PC-3 (cell line): Measurements from ENCODE around the gene HDHD3. TPM values are rescaled to one million over a fixed set of nuclear protein-coding genes. Genes with fewer than 3 reads are reported as not detected.

ENCODE experiments used
- ATAC-seq: fragments of 200-7000 bp; cut with Tn5 transposase; 2 replicates; pipeline ENCODE4 v1.9.1; 2020; ENCODE audit warnings: mild to moderate bottlenecking, moderate library complexity
- BruUV-seq: library from RNA; stranded (reverse); fragments of 400-500 nt; replicated peaks from 2 replicates; lab custom pipeline; 2021; lab: Mats Ljungman, UMichigan
- CTCF ChIA-PET: fragments of 300-600 bp; sonication (Branson Sonifier 250); formaldehyde crosslinking; loops from one replicate; lab custom pipeline; 2022; ENCODE audit warnings: antibody characterized with exemption; lab: Charles Lee
- POLR2A ChIA-PET: fragments of 300-600 bp; sonication (Branson Sonifier 250); formaldehyde crosslinking; loops from one replicate; lab custom pipeline; 2022; ENCODE audit warnings: antibody characterized with exemption; ENCODE audit not compliant: unreplicated experiment; lab: Charles Lee
- DNase-seq: peaks from one replicate; pipeline ENCODE4 v3.0.0-alpha.2; 2015
- H2AFZ ChIP-seq: fragments of 300-600 bp; sonication (generic); 2 replicates; pipeline ENCODE4 v1.6.0; 2016; ENCODE audit warnings: antibody characterized with exemption, low read length
- H3F3A ChIP-seq: fragments of 300-600 bp; sonication (generic); one replicate; pipeline ENCODE4 v1.6.0; 2017; ENCODE audit warnings: antibody characterized with exemption, low read length, control low read depth, mild to moderate bottlenecking; ENCODE audit not compliant: unreplicated experiment
- H3K27ac ChIP-seq: fragments of 300-600 bp; sonication (generic); 2 replicates; pipeline ENCODE4 v1.5.1; 2016; ENCODE audit warnings: mild to moderate bottlenecking, low read length
- H3K27me3 ChIP-seq: fragments of 300-600 bp; sonication (generic); 2 replicates; pipeline ENCODE4 v1.6.1; 2016; ENCODE audit warnings: low read length, mixed read lengths
- H3K36me3 ChIP-seq: fragments of 300-600 bp; sonication (generic); 2 replicates; pipeline ENCODE4 v1.6.1; 2016; ENCODE audit warnings: low read depth, mixed run types, low read length, mixed read lengths
- H3K4me1 ChIP-seq: fragments of 300-600 bp; sonication (generic); 2 replicates; pipeline ENCODE4 v1.5.1; 2016; ENCODE audit warnings: low read length; ENCODE audit not compliant: insufficient read depth
- H3K4me2 ChIP-seq: fragments of 300-600 bp; sonication (generic); 2 replicates; pipeline ENCODE4 v1.6.0; 2016; ENCODE audit warnings: low read length
- H3K4me3 ChIP-seq: fragments of 300-600 bp; sonication (generic); 2 replicates; pipeline ENCODE4 v1.5.1; 2016; ENCODE audit warnings: mild to moderate bottlenecking, low read length, mixed read lengths
- H3K79me2 ChIP-seq: fragments of 300-600 bp; sonication (generic); 2 replicates; pipeline ENCODE4 v1.6.1; 2017; ENCODE audit warnings: low read length, mixed read lengths
- H3K9ac ChIP-seq: fragments of 300-600 bp; sonication (generic); 2 replicates; pipeline ENCODE4 v1.6.0; 2016; ENCODE audit warnings: mild to moderate bottlenecking, low read length
- H3K9me2 ChIP-seq: fragments of 300-600 bp; sonication (generic); replicated peaks from 2 replicates; pipeline ENCODE4 v1.6.1; 2016; ENCODE audit warnings: mixed run types, low read length, mixed read lengths
- H3K9me3 ChIP-seq: fragments of 300-600 bp; sonication (generic); 2 replicates; pipeline ENCODE4 v1.6.1; 2016; ENCODE audit warnings: low read length, mixed read lengths
- H4K20me1 ChIP-seq: fragments of 300-600 bp; sonication (generic); 2 replicates; pipeline ENCODE4 v1.6.1; 2016; ENCODE audit warnings: low read length, mixed read lengths
- EZH2 ChIP-seq: fragments of 300-600 bp; sonication (generic); IDR thresholded peaks from one replicate; pipeline ENCODE4 v1.6.1; 2017; ENCODE audit warnings: antibody characterized with exemption, mild to moderate bottlenecking, low read length; ENCODE audit not compliant: unreplicated experiment
- EZH2phosphoT487 ChIP-seq: fragments of 300-600 bp; sonication (generic); IDR thresholded peaks from 2 replicates; pipeline ENCODE4 v1.6.1; 2018; ENCODE audit warnings: mild to moderate bottlenecking, antibody characterized with exemption, low read length, borderline replicate concordance
- intact Hi-C: fragments of 100-400 bp; cut with micrococcal nuclease; formaldehyde crosslinking; loops from 2 replicates; pipeline ENCODE4 v1.9.0; 2023
- total RNA-seq: library from RNA; depleted of rRNA; stranded (reverse); fragments of >200 nt; gene quantifications from 2 replicates; pipeline ENCODE4 v1.2.3, GENCODE V29; 2014; rRNA removed
- TF ChIP-seq, protein P1 (sequence below): fragments of 300-600 bp; sonication (generic); conservative IDR thresholded peaks from 2 replicates; pipeline ENCODE4 v1.5.1; 2017; ENCODE audit warnings: antibody characterized with exemption, low read depth, mild to moderate bottlenecking, low read length

Gene HDHD3
- total RNA-seq, 1 experiment from 2014 or later: 17.8 TPM

DNA sequence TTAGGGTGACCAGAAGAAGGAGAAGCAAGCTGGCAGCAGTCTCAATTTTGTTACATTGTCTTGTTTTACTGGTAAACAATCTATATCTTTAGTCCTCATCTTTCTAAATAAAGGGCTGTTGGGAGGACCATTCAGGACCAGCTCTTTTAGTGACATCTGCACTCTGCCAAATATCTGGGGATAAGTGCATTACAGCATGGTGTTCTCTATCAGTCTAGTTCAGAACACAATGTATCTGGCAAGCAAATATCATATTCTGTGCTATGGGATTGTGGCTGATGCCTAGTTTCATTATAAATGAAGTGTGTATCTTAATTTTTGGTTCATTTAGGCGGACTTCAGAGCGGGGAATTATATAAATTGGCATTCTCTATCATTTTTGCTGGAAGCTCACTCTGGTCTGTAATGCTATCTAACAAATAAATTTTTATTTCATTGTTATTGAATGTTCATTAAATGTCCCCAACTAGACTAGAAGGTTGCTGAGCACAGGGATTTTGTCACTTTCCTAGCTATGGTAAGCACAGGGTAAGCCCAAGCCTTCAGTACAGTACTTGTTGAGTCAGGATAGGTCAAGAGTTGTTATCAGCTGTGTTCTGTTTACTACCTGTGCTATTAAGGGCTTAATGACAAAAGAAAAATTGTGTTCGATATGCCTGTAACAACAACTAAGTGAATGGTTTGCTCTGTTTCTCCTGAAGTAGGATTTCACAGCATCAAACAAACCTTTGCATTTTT, 48.6 kb downstream of the HDHD3 start:
- no peak overlapping the region for H3K27ac ChIP-seq
- no peaks in the 10 kb centered on the region for H3F3A ChIP-seq
- ChIA-PET POLR2A (no interaction called here), CTCF (no interaction called here)
- no peaks in the 10 kb centered on the region for H3K4me1 ChIP-seq
- no peak overlapping the region for H2AFZ ChIP-seq
- ATAC-seq (no peak), DNase-seq (no peak)
- no peaks in the 10 kb centered on the region for H3K79me2 ChIP-seq
- H3K9me2 ChIP-seq: no peaks in the 10 kb centered on the region
- no peaks in the 10 kb centered on the region for H3K36me3 ChIP-seq
- no peak overlapping the region for H3K4me2 ChIP-seq
- BruUV-seq: no TSS peak
- intact Hi-C loops: no loop called here
- H4K20me1 ChIP-seq: no peaks in the 10 kb centered on the region
- no peak overlapping the region for H3K9ac ChIP-seq
- H3K4me3 ChIP-seq: no peak overlapping the region
- TF ChIP-seq, protein P1, sequence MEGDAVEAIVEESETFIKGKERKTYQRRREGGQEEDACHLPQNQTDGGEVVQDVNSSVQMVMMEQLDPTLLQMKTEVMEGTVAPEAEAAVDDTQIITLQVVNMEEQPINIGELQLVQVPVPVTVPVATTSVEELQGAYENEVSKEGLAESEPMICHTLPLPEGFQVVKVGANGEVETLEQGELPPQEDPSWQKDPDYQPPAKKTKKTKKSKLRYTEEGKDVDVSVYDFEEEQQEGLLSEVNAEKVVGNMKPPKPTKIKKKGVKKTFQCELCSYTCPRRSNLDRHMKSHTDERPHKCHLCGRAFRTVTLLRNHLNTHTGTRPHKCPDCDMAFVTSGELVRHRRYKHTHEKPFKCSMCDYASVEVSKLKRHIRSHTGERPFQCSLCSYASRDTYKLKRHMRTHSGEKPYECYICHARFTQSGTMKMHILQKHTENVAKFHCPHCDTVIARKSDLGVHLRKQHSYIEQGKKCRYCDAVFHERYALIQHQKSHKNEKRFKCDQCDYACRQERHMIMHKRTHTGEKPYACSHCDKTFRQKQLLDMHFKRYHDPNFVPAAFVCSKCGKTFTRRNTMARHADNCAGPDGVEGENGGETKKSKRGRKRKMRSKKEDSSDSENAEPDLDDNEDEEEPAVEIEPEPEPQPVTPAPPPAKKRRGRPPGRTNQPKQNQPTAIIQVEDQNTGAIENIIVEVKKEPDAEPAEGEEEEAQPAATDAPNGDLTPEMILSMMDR: no peak
- no peak for TF ChIP-seq EZH2phosphoT487
- TF ChIP-seq EZH2: no peak
- no peaks in the 10 kb centered on the region for H3K9me3 ChIP-seq
- no peaks in the 10 kb centered on the region for H3K27me3 ChIP-seq

DNA sequence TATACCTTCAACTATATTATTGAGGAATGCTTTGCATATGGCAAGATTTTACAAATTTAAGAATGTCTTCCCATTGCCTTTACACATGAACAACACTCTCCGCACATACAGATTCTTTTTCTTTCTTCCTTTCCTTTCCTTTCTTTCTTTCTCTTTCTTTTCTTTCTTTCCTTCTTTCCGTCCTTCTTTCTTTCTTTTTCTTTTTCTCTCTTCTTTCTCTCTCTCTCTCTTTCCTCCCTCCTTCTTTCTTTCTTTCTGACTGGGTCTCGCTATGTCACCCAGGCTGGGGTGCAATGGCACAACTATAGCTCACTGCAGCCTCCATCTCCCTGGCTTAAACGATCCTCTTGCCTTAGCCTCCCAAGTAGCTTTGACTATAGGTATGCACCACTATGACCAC, 50.6 kb downstream of the HDHD3 start:
- Histone ChIP-seq H3F3A (no peaks in the 10 kb centered on the region), H3K9ac (no peak overlapping the region), H3K36me3 (no peaks in the 10 kb centered on the region), H4K20me1 (no peaks in the 10 kb centered on the region), H3K9me2 (no peaks in the 10 kb centered on the region), H3K4me2 (no peak overlapping the region), H3K27me3 (no peaks in the 10 kb centered on the region), H3K79me2 (no peaks in the 10 kb centered on the region), H3K27ac (no peak overlapping the region), H3K9me3 (no peaks in the 10 kb centered on the region), H3K4me1 (no peaks in the 10 kb centered on the region), H2AFZ (no peak overlapping the region), H3K4me3 (no peak overlapping the region)
- BruUV-seq: no TSS peak
- POLR2A ChIA-PET: no interaction called here
- no peak for ATAC-seq
- no peak for TF ChIP-seq EZH2phosphoT487
- TF ChIP-seq, protein P1: no peak
- no peak for TF ChIP-seq EZH2
- CTCF ChIA-PET: no interaction called here
- intact Hi-C loops: no loop called here
- DNase-seq: no peak

Other genes starting within 250 kb of the HDHD3 start
- 2.1 and 3.6 TPM in 2 replicates for gene SLC31A2, start 226.0 kb downstream of the HDHD3 start, total RNA-seq
- gene FKBP15, start 155.7 kb downstream of the HDHD3 start, total RNA-seq: 10.7 and 15.0 TPM in 2 replicates
- gene SLC31A1, start 155.4 kb downstream of the HDHD3 start, total RNA-seq: 9.2 and 9.7 TPM in 2 replicates
- gene CDC26, start 101.4 kb downstream of the HDHD3 start, total RNA-seq: 32.4 and 34.7 TPM in 2 replicates
- gene PRPF4, start 101.3 kb downstream of the HDHD3 start, total RNA-seq: 27.4 and 32.1 TPM in 2 replicates
- not detected in 2 replicates for gene RNF183, start 73.6 kb downstream of the HDHD3 start, total RNA-seq
- gene WDR31, start 36.7 kb downstream of the HDHD3 start, total RNA-seq: 1.7 TPM in 2 replicates
- gene BSPRY, start 27.4 kb downstream of the HDHD3 start, total RNA-seq: 22.6 and 23.7 TPM in 2 replicates
- gene ALAD, start 24.3 kb upstream of the HDHD3 start, total RNA-seq: 6.6 and 7.9 TPM in 2 replicates
- 83.4 and 84.7 TPM in 2 replicates for gene POLE3, start 33.7 kb upstream of the HDHD3 start, total RNA-seq
- 0.29 and 0.52 TPM in 2 replicates for gene C9orf43, start 33.8 kb upstream of the HDHD3 start, total RNA-seq
- 26.3 and 30.8 TPM in 2 replicates for gene RGS3, start 86.7 kb upstream of the HDHD3 start, total RNA-seq